Activated T-cell treated with anti-CD3 and anti-CD28 coated beads for 24 hours (primary cell): ENCODE measurements around the gene LRG1.

ENCODE experiments used
- DNase-seq: peaks from one replicate; pipeline ENCODE4 v3.0.0-alpha.2; 2020; ENCODE audit warnings: low read depth

The LRG1 gene

GRCh38 chr19:4493104-4493928 lies 46.5 kb downstream of the LRG1 start:
- DNase-seq = no peak

GRCh38 chr19:4492337-4493103 lies 47.3 kb downstream of the LRG1 start:
- no peak for DNase-seq

- no peak for DNase-seq
These were observed 48.4 kb downstream of the LRG1 start for GRCh38 chr19:4491446-4491845.

- no peak for DNase-seq
These were observed 51.3 kb downstream of the LRG1 start for GRCh38 chr19:4488496-4488895.

- no peak for DNase-seq
These were observed 52.3 kb downstream of the LRG1 start for GRCh38 chr19:4487572-4487971.
